GM12892 (cell line): ENCODE results near the gene KLF2.

Experiments
- DNase-seq: peaks from one replicate; pipeline ENCODE4 v3.0.0; 2011; ENCODE audit not compliant: insufficient read length
- FAIRE-seq: peaks from 2 replicates; lab custom pipeline; 2011; peaks lifted over from hg19 to GRCh38; lab: Jason Lieb, UNC
- POLR2A ChIP-seq: IDR thresholded peaks from 2 replicates; pipeline ENCODE4 v1.6.1; 2011; ENCODE audit warnings: low read depth, low read length, control low read depth
- POLR2AphosphoS5 ChIP-seq: IDR thresholded peaks from 2 replicates; pipeline ENCODE4 v1.6.1; 2011; ENCODE audit warnings: low read depth, low read length, control low read depth
- TAF1 ChIP-seq: IDR thresholded peaks from 2 replicates; pipeline ENCODE4 v1.6.1; 2011; ENCODE audit warnings: low read depth, mild to moderate bottlenecking, control low read depth, low read length, borderline replicate concordance

Gene KLF2

DNA sequence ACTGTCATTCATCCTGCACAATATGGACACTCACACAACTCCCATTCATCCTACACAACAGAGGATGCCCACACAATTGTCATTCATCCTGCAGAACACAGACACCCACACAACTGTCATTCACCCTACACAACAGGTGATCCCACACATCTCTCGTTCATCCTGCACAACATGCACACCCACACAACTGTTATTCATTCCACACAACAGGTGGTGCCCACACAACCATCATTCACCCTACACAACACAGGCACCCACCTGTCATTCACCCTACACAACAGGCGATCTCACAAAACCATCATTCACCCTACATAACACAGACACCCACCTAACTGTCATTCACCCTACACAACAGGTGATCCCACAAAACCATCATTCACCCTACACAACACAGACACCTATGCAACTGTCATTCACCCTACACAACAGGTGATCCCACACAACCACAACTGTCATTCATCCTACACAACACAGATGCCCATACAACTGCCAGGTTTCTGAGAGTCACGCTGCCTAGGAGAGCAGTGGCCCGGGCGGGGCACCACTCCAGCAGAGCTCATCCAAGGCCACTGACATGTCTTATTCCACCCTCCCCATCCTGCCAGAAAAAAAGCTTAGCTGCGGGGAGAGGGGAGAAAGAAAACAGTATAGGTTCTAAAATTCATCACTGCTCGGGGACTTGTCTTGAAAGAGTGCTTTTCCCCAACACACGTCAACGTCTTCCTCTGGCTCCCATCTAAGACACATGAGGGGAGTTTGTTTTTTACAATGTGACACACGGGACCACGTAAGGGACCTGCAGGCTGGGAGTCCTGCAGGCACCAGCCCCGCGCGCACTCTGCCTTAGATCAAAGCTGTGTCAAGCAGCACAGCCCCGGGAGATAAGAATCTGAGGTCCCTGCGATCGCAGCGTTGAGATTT, 44.0 kb downstream of the KLF2 start:
- DNase-seq (no peak), FAIRE-seq (peak; percentile 62)
- TF ChIP-seq TAF1 (no peak), POLR2AphosphoS5 (no peak), POLR2A (no peak)

DNA sequence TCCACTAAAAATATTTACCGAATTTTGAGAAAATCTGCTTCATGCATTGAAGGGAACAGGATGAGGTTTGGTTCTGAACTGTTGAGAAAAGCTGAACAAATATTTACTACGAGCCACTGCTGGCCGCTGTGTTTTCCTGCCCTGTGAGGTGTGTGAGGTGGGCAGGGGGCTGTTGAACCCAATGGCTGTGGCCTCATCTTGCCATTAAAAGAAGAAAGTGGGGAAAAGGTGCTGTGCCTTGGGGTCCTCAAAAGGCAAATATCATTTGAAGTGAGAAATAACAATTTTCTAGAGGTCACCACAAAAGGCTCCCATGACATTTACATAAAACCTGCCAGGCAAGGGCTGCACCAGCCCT, 44.7 kb downstream of the KLF2 start:
- DNase-seq (no peak), FAIRE-seq (no peak)
- no peak for TF ChIP-seq TAF1
- no peak for TF ChIP-seq POLR2A
- TF ChIP-seq POLR2AphosphoS5: no peak

DNA sequence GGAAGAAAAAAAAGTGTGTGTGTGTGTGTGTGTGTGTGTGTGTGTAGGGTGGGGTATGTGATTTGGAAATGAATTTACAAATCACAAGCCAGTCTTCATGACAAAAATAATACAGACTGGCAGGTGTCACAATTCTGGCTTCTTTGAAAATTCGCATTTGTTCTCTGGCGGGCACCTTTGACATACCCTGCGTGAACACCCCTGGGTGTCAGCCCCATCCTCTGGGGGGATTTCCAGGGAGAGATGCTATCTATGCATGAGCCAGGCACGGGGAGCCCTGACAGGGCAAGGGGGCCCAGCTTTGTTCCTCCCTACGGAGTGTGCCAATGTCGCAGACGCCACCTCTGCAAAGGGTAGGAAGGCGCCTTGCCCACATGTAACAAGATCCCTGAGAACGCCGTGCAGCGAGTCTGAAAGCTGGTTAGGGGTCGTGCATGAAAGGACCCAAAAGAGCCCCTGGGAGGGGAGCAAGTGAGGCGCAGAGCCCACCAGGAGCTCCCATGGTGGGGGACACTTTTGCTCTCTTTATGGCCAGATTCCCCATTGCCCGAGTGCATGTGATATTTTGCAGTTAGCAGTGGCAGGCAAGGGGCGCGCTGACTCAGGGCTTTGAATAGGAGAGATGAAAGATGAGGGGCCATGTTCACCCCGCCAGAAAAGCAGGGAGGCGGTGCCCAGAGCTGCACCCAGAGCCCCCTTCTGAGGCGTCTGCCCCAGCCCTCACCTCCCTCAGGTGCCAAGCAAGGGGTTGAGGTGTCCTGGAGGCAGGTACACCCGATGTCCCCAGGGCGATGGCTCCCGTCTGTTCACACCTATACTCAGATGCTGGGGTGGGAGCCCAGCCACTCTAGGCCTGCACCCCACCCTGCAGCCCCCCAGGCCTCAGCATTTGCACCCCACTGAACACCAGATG, 45.3 kb downstream of the KLF2 start:
- DNase-seq (no peak), FAIRE-seq (no peak)
- TF ChIP-seq POLR2A (no peak), TAF1 (no peak), POLR2AphosphoS5 (no peak)

DNA sequence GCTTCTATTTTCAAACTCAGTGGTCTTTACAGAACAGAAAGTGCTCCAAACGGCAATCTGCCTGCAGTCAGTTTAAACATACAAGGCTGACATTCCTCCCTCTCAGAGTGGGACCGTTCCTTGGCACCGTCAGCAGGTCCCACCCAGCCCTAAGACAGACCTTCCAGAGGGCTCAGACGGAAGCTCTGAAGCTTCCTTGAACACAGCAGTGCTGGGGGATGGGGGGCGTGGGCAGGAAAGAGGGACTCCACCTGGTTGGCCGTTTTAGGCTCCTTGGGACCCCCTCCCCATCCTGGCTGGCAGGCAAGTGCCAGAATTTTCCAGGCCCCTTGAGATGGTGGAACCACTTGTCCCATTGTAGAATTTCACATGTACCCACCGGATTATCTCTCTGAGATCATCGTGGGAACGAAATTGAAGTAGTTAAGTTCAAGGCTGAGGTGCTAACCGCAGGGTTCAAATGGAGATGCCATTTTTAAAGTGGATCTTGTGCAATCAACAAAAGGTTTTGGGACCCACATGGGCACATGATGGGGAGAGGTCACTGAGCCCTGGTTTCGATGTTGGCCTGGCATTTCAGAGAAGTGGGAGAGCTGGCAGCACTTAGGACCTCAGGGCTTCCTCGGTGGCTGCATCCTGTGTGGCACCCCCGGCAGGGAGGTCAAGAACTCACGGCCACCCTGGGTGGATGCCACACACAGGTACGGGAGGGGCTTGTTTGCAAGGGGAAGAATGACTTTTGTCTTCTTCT, 46.2 kb downstream of the KLF2 start:
- no peak for DNase-seq
- FAIRE-seq: peak; percentile 57
- TF ChIP-seq POLR2AphosphoS5: no peak

DNA sequence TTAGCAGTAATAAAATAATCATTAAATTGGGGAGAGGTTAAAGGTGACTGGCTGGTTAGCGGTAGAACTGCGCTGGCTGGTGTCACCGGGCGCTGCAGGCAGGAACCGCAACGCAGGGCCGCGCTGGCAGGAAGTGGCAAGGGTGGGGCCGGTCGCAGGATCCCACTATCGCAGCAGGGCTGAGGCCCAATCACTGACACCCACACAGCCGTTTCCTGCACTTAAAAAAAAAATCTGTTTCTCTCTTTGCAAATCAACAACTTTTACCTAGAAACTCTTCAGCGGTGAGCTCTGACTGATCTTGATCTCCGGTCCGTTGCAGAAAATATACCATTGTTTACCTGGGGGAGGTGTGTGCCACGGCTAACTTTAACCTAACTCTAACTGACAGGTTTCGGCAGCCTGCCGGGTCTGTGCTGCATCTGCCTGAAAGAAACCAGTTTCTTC, 46.9 kb downstream of the KLF2 start:
- FAIRE-seq (peak; percentile 92), DNase-seq (peak; percentile 71)
- TF ChIP-seq POLR2AphosphoS5 (no peak), TAF1 (no peak), POLR2A (no peak)

DNA sequence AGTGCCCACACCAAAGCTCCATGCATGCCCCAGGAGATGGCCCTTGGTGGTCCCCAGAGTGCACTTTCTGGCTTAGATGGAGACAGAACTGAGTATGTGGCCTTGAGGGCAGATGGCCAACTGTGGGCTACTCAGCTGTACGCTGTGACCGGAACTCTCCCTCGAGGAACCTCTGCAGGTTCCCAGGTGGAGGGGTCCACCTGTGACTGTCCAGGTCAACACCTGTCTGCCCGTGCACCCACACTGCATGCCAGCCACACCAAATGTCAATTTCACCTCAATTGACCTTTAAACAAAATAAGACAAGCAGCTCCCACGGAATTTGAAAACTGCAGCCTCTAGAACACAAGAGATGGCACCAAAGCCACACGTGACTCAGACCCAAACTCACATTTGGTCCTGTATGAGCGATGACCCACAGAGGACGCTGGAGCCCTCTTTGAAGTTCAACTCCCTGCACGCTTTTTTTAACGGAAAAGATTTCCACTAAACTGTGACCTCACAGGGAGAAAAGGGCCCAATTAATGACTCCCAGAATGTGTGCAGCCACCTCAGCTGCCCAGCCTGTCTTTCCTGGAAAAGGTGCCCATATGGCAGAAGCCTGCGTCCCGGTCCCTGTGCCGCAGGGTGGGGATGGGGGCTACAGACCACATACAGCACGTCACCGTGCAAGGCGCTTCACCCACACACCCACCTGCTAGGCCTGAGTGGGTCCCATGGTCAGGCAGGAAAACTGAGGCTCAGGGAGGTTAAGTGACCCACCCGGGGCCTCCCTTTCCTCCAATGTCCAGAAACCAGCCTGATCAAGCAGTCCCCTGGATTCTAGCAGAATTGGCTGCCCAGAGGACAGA, 47.7 kb downstream of the KLF2 start:
- no peak for FAIRE-seq

DNA sequence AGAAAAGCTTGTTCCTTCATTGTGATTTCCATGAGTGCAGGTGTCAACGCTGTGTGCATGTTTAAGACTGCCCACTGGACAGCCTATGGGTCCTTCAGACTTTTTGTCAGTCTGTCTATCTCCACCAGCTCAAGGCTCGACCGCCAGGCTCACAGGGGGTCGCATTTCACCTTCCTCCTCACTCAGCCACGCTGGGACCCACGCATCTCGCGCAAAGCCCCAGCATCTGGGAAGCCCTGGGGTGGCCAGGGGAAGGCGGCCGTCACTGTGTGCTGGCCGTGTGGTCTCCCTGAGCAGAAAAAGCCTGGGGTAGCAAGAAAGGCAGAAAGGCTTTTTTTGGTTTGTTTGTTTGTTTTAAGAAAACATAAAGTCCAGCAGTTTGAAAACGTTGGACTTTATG, 48.5 kb downstream of the KLF2 start:
- FAIRE-seq (no peak), DNase-seq (no peak)
- TF ChIP-seq POLR2AphosphoS5: no peak
- no peak for TF ChIP-seq TAF1
- TF ChIP-seq POLR2A: no peak

More for the DNA sequence above, 47.7 kb downstream of the KLF2 start:
- DNase-seq: no peak
- TF ChIP-seq POLR2AphosphoS5 (no peak), POLR2A (no peak), TAF1 (no peak)

DNA sequence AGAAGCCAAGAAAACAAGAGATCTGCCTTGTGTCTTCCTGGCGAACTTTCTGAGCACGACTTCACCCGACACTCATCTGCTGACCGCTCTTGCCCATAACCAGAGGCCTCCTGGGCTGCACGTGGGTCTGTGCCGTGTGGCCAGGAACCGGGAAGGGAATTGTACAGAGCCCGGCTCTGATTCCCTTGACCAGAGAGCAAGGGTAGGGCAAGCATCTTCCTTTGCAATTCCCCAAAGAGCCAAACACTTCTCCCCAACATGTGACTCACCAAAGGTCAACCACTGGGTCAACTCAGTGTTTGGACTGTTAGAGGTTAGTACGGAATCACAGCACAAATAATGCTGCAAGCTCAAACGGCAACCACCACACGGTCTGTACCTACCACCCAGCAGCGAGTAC, 48.9 kb downstream of the KLF2 start:
- peak; percentile 14 for FAIRE-seq
- TF ChIP-seq POLR2A (no peak), TAF1 (no peak), POLR2AphosphoS5 (no peak)
- DNase-seq: no peak

DNA sequence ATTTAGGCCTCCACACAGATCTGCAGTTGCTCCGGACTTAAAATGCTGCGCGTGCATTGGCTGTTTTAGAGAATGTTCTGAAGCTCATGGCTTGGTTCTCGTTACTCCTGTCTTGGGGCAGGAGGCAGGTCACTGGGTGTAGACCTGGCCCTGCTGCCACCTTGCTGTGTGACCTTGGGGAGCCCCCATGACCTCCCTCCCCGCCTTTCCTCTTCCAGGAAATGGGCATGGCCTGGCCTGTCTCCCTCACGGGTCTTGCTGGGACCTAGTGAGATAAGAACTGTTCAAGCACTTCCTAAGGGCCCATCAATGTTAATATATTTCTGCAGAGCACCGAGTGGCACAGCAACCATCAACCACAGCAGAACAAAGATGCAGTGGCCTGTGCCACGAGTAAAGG, 49.4 kb downstream of the KLF2 start:
- DNase-seq (no peak), FAIRE-seq (no peak)
- TF ChIP-seq TAF1 (no peak), POLR2A (no peak), POLR2AphosphoS5 (no peak)

DNA sequence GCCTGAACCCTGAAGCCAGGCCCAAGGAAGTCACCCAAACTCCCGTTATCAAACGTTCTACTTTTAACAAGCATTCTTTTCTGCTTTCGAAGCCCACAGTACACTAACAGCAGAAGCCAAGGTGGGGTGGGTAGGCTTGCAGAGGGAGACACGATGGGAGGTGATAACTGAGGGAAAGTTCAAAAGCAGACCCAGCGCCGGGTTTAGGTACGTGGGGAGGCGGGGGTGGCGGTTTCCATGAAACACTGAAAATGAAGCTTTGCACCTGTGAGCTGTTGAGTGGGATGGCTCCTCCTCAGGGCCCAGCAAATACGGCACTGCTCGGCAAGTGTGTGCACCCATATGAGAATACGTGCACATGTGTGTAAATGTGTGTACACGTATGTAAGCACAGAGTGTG, 49.8 kb downstream of the KLF2 start:
- DNase-seq: no peak
- FAIRE-seq: no peak
- TF ChIP-seq TAF1 (no peak), POLR2AphosphoS5 (no peak), POLR2A (no peak)

DNA sequence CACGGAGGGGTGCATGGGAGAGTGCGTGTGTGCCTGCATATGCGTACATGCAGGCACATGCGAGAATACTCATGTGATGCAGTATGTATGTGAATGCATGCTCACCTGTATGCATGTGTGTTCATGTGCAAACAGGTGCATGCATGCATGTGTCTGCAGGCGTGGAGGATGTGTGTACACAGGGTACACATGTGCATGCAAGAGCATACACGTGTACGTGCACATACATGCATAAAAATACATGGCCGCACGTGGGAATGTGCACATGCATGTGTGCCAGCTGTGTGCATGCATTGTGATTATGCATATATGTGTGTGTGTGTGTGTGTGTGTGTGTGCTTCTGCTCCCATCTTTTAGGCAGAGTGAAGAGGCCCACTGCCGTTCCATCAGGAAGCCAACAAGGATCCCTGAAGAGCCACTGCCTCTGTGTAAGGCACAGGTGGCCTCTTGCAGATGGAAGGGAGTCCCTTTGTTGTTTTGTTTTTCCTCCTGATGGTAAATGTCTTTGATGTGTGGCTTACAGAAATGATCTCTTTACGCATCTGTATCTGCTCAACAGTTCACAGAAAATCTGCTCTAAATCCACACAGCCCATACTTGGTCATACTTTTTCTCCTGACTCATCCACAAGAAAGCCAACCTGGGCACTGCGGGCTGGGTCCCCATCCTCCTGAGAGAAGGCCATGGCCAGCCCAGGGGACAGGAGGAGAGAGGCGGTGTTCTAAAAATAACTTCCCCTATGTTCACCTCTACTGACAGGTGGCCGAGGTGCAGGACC, 50.7 kb downstream of the KLF2 start:
- no peak for FAIRE-seq
- no peak for DNase-seq
- TF ChIP-seq TAF1: no peak
- TF ChIP-seq POLR2A: no peak
- TF ChIP-seq POLR2AphosphoS5: no peak
